22Rv1 (cell line): ENCODE data around the gene HAPLN1.

Experiments
- ZFX ChIP-seq: fragments of 450-650 bp; IDR thresholded peaks from 2 replicates; pipeline ENCODE4 v1.6.1; 2017; ENCODE audit warnings: antibody characterized with exemption, borderline replicate concordance
- TF ChIP-seq, protein P1 (sequence below): fragments of 450-650 bp; IDR thresholded peaks from 2 replicates; pipeline ENCODE4 v1.5.1; 2017; ENCODE audit warnings: mild to moderate bottlenecking

DNA sequence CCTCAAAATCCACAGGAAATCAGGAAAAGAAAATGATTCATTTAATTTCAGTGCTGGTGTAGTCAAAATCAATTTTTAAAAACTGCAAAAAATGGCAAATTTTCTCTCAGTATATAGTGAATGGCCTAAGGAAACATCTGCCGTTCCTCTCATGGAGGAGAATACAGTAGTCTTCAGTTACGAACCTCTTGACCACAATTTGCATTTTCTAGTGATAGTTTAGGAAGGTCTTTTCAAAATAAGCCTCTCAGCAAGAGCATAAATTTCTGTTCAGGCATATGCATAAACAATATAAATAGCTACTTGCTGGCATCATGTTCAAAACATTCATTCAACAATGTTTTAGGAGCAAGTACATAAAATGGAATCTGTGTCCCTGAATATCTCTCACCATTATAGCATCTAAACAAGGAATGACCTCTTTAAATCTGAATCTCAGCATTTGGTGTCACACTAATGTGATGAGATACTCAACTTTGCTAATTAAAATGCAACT is 33.5 kb downstream of the HAPLN1 start:
- TF ChIP-seq, protein P1, sequence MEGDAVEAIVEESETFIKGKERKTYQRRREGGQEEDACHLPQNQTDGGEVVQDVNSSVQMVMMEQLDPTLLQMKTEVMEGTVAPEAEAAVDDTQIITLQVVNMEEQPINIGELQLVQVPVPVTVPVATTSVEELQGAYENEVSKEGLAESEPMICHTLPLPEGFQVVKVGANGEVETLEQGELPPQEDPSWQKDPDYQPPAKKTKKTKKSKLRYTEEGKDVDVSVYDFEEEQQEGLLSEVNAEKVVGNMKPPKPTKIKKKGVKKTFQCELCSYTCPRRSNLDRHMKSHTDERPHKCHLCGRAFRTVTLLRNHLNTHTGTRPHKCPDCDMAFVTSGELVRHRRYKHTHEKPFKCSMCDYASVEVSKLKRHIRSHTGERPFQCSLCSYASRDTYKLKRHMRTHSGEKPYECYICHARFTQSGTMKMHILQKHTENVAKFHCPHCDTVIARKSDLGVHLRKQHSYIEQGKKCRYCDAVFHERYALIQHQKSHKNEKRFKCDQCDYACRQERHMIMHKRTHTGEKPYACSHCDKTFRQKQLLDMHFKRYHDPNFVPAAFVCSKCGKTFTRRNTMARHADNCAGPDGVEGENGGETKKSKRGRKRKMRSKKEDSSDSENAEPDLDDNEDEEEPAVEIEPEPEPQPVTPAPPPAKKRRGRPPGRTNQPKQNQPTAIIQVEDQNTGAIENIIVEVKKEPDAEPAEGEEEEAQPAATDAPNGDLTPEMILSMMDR = no peak
- TF ChIP-seq ZFX = no peak
